Ovary (tissue), 9 donors: Measurements from ENCODE around the gene BICRAL. TPM values are rescaled to one million over a fixed set of nuclear protein-coding genes. Genes with fewer than 3 reads are reported as not detected.
"Not testable (repeated sequence)": the region's sequence is repeated elsewhere in the genome, so short reads cannot be mapped to it uniquely, and the experiment has no call there.

Experiments used
- DNase-seq, 5 donors: peaks; one replicate each; pipeline ENCODE4 v3.0.0-alpha.2; 2019 to 2020
- H3K27ac ChIP-seq, 2 donors: fragments of 200-600 bp; one replicate each; pipeline versions ENCODE4 v1.5.1 to v1.8.0; 2019 to 2022
- H3K27me3 ChIP-seq: fragments of 200-600 bp; one replicate; pipeline ENCODE4 v1.8.0; 2022
- H3K36me3 ChIP-seq: fragments of 200-600 bp; sonication (generic); one replicate; pipeline ENCODE4 v1.5.1; 2019
- H3K4me1 ChIP-seq: one replicate; pipeline ENCODE4 v1.8.1; 2013; ENCODE audit warnings: mild to moderate bottlenecking, moderate library complexity; ENCODE audit not compliant: insufficient read depth
- H3K4me3 ChIP-seq: fragments of 200-600 bp; sonication (generic); one replicate; pipeline ENCODE4 v1.5.1; 2017
- H3K9me3 ChIP-seq, 2 donors: fragments of 200-600 bp in 1 of 2; sonication (generic) in 1 of 2; one replicate each; pipeline versions ENCODE4 v1.5.1 to v1.8.1; 2013 to 2019; ENCODE audit warnings: mild to moderate bottlenecking in 1 of 2, moderate library complexity in 1 of 2
- EP300 ChIP-seq: sonication (generic); formaldehyde crosslinking; IDR thresholded peaks from one replicate; pipeline ENCODE4 v1.6.1; 2017; ENCODE audit warnings: antibody characterized with exemption
- POLR2A ChIP-seq: fragments of 450-650 bp; IDR thresholded peaks from one replicate; pipeline ENCODE4 v1.6.1; 2017; ENCODE audit warnings: antibody characterized with exemption, mild to moderate bottlenecking, moderate library complexity
- WGBS, 3 donors: extraction: QIAGEN DNeasy Blood & Tissue Kit in 1 of 3; methylation state at CpG; one replicate each; pipeline versions ENCODE4 v1.1.5 to v1.1.7; 2013 to 2017; 5-methylcytosine and 5-hydroxymethylcytosine counted together
- intact Hi-C, 4 donors: fragments of 100-400 bp; cut with DNase I; formaldehyde crosslinking; loops; one replicate each; pipeline versions ENCODE4 v1.11.0 to v1.15.1; 2022 to 2023
- polyA plus RNA-seq, 2 donors: library from polyadenylated mRNA; stranded (reverse); fragments of 200-250 nt in 1 of 2; fragments of 350-450 nt in 1 of 2; fragmentation: Illumina TruSeq in 1 of 2; extraction: RNeasy Lipid Tissue Mini Kit (QIAGEN cat#74804) in 1 of 2; gene quantifications; one replicate each; pipeline ENCODE4 v1.2.3, GENCODE V29; 2013 to 2014
- total RNA-seq, 7 donors: library from RNA; depleted of rRNA in 2 of 7; stranded (reverse); fragments of >200 nt in 2 of 7; fragmentation: NEBNext Ultra II Directional in 3 of 7; extraction: Animal tissue kit (Norgen Biotek cat#: 25700) in 3 of 7; gene quantifications; one replicate each; pipeline versions ENCODE4 v1.1.0 to v1.2.4, GENCODE V29; 2016 to 2023
- TF ChIP-seq, protein P1 (sequence below), 3 donors: fragments of 450-650 bp in 2 of 3; fragments of 200-600 bp in 1 of 3; IDR thresholded peaks; one replicate each; pipeline versions ENCODE4 v1.5.1 to v1.8.0; 2016 to 2022; ENCODE audit warnings: antibody characterized with exemption in 3 of 3, mild to moderate bottlenecking in 1 of 3
- donor health status: DM: no; HTN: no; CAD: no; lungs with moderate emphysema.
- donor health status: DM: no; HTN: no; CAD: no.
- donor health status: Bipolar disorder and iron deficiency.
- donor health status: DM: yes; HTN: yes; CAD: no.
- donor health status: DM: no; HTN: no; CAD: no.
- donor health status: DM: yes; HTN: yes; CAD: no.

Gene BICRAL
- total and polyA plus RNA-seq, 9 donors: 10.5 to 27.1 (median 24.9) TPM

DNA sequence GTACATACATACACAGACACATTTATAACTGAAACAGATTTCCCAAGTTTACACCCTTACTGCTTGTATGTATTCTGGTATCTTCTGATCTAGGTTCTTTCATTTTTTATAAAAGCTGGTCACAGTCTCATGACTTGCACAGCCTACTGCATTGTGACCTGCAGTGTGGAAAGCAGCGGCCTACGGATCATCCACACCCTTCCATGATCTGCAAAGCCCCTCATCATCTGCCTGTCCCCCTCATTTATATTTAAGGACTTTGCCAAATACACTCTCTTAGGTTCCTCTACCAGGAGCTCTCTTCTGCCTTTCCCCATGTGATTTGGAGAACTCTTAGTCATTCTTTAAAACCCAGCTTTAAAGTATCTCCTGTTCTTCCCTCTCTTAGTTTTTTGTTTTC is 12.0 kb upstream of the BICRAL start:
- peaks cover 6% of the 10 kb centered on the region for H3K4me1 ChIP-seq
- TF ChIP-seq, protein P1, sequence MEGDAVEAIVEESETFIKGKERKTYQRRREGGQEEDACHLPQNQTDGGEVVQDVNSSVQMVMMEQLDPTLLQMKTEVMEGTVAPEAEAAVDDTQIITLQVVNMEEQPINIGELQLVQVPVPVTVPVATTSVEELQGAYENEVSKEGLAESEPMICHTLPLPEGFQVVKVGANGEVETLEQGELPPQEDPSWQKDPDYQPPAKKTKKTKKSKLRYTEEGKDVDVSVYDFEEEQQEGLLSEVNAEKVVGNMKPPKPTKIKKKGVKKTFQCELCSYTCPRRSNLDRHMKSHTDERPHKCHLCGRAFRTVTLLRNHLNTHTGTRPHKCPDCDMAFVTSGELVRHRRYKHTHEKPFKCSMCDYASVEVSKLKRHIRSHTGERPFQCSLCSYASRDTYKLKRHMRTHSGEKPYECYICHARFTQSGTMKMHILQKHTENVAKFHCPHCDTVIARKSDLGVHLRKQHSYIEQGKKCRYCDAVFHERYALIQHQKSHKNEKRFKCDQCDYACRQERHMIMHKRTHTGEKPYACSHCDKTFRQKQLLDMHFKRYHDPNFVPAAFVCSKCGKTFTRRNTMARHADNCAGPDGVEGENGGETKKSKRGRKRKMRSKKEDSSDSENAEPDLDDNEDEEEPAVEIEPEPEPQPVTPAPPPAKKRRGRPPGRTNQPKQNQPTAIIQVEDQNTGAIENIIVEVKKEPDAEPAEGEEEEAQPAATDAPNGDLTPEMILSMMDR (IDR thresholded peaks at IDR 0.05): no peak
- TF ChIP-seq POLR2A: no peak
- TF ChIP-seq EP300: no peak
- H3K36me3 ChIP-seq: no peaks in the 10 kb centered on the region
- intact Hi-C loops: no loop called here
- no peak overlapping the region for H3K27ac ChIP-seq
- no peak for DNase-seq
- WGBS, 3 donors: 95 to 99% (median 95%) methylated on average over 2 of the region's 2 CpGs
- H3K4me3 ChIP-seq: no peak overlapping the region
- H3K9me3 ChIP-seq: no peaks in the 10 kb centered on the region
- H3K27me3 ChIP-seq: no peaks in the 10 kb centered on the region

DNA sequence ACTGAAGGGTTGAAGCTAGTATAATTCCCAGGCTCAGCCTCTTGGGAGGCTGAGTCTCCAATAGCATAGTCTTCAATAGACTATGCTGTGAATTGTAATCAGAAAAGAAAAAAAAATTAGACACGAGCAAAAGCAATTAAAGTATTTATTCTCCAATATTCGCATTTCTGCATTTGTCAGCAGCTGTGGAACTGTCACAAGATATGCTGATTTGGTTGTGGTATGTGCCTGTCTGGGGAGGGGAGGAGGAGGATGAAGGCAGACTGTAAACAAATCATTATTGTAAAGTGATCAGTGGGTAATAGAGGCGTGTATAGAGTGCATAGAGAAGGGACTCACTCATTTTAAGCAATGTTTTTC is 10.1 kb upstream of the BICRAL start:
- no peaks in the 10 kb centered on the region for H3K9me3 ChIP-seq
- intact Hi-C loops: no loop called here
- WGBS, 3 donors: 44 to 63% (median 52%) methylated on average over 3 of the region's 3 CpGs
- H3K4me3 ChIP-seq: no peak overlapping the region
- TF ChIP-seq EP300: no peak
- TF ChIP-seq, protein P1 (IDR thresholded peaks at IDR 0.05): no peak
- no peak for TF ChIP-seq POLR2A
- peaks cover 6% of the 10 kb centered on the region for H3K4me1 ChIP-seq
- H3K27me3 ChIP-seq: no peaks in the 10 kb centered on the region
- H3K27ac ChIP-seq: no peak overlapping the region
- H3K36me3 ChIP-seq: no peaks in the 10 kb centered on the region
- no peak for DNase-seq

DNA sequence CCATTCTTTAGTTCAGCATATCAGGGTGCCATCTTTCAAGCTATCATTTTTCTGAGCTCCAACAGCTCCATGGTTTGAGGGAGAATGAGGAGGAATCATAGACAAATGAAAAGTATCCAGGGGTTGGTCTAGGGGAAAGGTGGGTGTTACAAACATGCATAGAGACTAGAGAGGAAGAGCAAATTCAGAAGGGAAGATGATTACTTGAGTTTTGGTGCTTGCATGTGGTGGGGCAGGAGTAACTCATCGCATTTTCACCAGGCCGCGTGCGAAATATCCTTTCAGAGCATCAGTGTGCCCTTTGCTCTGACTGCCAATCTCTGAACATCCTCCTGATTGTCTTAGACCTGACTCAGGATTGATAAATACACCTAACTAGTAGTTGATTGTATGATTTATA is 7.7 kb upstream of the BICRAL start:
- Histone ChIP-seq H3K4me3 (no peak overlapping the region), H3K36me3 (no peaks in the 10 kb centered on the region), H3K9me3 (no peaks in the 10 kb centered on the region), H3K27ac (no peak overlapping the region), H3K27me3 (no peaks in the 10 kb centered on the region), H3K4me1 (peaks cover 4% of the 10 kb centered on the region)
- TF ChIP-seq, protein P1 (IDR thresholded peaks at IDR 0.05): no peak
- TF ChIP-seq POLR2A (no peak), EP300 (no peak)
- intact Hi-C loops: no loop called here
- 90 to 95% (median 95%) methylated on average over 4 of the region's 4 CpGs for WGBS, 3 donors
- no peak for DNase-seq

DNA sequence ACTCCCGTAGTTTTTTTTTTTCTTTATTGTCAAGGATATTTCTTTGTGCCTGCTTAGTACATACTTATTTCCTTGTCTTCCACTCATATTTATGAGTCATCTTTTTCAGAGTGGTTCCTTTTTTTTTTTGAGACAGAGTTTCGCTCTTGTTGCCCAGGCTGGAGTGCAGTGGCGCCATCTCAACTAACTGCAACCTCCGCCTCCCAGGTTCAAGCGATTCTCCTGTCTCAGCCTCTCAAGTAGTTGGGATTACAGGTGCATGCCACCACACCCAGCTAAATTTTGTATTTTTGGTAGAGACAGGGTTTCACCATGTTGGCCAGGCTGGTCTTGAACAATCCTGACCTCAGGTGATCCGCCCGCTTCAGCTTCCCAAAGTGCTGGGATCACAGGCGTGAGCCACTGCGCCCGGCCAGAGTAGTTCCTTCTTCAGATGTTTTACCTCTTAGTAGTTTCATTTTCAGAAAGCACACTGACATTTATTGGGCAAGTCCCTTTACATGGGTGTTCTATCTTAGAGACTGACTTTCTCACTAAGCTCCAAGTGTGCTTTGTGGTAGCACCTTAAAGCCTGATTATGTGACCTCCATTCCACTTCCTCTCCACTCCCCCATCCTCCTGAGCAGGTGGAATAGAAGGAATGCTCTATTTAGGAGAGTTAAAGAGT is 6.9 kb upstream of the BICRAL start:
- H3K27ac ChIP-seq, intact Hi-C loops, H3K36me3 ChIP-seq, H3K4me1 ChIP-seq, H3K9me3 ChIP-seq, H3K27me3 ChIP-seq, DNase-seq, H3K4me3 ChIP-seq: not testable (repeated sequence)
- WGBS, 3 donors: 94 to 95% (median 94%) methylated on average over 10 of the region's 10 CpGs

DNA sequence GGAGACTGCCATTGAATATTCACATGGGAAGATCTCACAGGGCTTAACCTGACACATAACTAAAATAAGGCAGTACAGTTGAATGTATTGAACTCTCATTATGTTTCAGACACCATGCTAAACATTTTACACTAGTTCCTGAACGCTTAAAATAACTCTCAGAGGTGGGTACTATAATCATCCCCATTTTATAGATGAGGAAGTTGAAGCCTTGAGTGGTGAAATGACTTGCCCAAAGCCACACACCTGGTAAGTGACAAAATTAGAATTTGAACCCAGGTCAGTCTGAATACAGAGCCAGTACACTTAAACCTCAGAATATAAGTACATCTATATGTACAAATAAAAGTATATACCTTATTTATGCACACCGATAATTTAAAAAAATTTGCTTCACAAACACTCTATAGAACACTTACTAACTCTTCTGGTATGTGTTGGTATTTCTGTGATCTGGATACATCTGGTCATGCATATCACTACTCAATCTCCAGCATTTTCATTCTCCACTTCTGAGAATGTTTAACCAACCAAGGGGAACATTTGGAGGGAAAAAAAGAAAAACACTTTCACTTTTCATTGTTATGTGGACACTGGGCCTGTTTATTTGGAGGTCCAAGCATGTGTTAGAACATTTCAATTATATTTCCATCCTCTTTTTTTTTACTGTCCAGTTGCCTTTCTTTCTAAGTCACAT is 4.6 kb upstream of the BICRAL start:
- no peaks in the 10 kb centered on the region for H3K27me3 ChIP-seq
- TF ChIP-seq EP300 (no peak), POLR2A (no peak)
- TF ChIP-seq, protein P1 (IDR thresholded peaks at IDR 0.05): no peak
- no peak overlapping the region for H3K4me3 ChIP-seq
- no peaks in the 10 kb centered on the region for H3K36me3 ChIP-seq
- no peaks in the 10 kb centered on the region for H3K9me3 ChIP-seq
- 88 to 90% (median 89%) methylated on average over 2 of the region's 2 CpGs for WGBS, 3 donors
- intact Hi-C loops: no loop called here
- H3K4me1 ChIP-seq: no peaks in the 10 kb centered on the region
- DNase-seq: no peak
- no peak overlapping the region for H3K27ac ChIP-seq
